ENCODE data around the gene ELP4.

DNA sequence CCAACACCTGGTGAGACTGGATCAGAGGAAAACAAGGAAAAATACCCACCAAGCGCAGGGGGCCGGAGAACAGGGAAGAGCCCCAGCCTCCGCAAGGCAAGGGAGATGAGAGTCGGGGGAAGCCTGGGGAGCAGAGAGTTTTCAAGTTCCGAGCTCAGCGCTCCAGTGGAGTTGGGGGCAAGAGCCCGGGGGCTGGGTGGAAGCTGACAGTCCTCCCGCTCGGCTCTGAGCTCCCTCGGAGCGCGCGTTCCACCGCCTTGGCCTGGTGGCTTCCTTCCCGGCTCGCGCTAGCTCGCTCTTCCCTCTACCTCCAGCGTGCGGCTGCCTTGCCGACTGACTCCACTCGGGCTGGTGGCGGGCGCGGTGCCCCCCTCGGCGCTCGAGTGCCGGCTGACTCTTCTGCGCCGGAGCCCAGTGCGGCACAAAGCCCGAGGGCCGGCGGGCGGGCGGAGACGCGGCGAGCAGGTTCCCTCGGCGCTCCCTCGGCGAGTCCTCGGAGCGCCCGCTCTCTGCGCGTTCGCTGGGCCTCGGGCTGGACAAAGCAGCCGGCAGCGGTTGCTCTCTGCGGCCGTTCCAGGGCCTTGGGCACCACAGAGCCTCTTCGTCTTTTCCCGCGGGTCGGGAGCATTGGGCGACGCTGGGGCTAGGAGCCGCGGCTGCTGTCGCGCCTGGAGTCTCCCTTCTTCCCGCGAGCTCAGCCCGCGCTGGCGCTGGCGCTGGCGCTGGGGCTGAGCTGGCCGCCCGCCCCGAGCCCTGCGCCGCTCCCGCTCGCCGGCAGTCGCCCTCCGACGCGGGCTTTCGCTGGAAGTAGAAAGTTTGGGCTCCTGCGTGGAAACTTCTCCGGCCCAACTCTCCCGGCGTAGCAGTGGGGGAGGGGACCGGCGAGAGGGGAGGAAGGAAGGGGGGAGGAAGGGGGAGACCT lies 300.6 kb downstream of the ELP4 start:
- TF ChIP-seq, protein P1, sequence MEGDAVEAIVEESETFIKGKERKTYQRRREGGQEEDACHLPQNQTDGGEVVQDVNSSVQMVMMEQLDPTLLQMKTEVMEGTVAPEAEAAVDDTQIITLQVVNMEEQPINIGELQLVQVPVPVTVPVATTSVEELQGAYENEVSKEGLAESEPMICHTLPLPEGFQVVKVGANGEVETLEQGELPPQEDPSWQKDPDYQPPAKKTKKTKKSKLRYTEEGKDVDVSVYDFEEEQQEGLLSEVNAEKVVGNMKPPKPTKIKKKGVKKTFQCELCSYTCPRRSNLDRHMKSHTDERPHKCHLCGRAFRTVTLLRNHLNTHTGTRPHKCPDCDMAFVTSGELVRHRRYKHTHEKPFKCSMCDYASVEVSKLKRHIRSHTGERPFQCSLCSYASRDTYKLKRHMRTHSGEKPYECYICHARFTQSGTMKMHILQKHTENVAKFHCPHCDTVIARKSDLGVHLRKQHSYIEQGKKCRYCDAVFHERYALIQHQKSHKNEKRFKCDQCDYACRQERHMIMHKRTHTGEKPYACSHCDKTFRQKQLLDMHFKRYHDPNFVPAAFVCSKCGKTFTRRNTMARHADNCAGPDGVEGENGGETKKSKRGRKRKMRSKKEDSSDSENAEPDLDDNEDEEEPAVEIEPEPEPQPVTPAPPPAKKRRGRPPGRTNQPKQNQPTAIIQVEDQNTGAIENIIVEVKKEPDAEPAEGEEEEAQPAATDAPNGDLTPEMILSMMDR (IDR thresholded peaks at IDR 0.05; ENCODE audit: borderline replicate concordance, extremely low read depth, low read length, poor library complexity, severe bottlenecking): no peak
- no peak for TF ChIP-seq EZH2 (IDR thresholded peaks at IDR 0.05; ENCODE audit: borderline replicate concordance, low read depth, low read length, severe bottlenecking)
